Measurements from ENCODE around the gene METTL23. TPM values are rescaled to one million over a fixed set of nuclear protein-coding genes. Genes with fewer than 3 reads are reported as not detected.
"Not testable (repeated sequence)": the region's sequence is repeated elsewhere in the genome, so short reads cannot be mapped to it uniquely, and the experiment has no call there.

The METTL23 gene
- total RNA-seq, 2 donors from 2014 or later = 35.1 to 36.2 TPM

- Mint-ChIP-seq H3K4me1 (peaks cover 41% of the 10 kb centered on the region), H3K27ac (peak overlapping the region; percentile 99), H3K36me3 (ENCODE audit: low read depth) (peaks cover 5% of the 10 kb centered on the region), H3K27me3 (no peaks in the 10 kb centered on the region), H3K4me3 (peak overlapping the region; percentile 99)
- DNase-seq (peak; percentile 47 to 57 (median 50)), ATAC-seq (peak; percentile 19)
- H3K9me3 ChIP-seq (ENCODE audit: control insufficient read depth, low read length, poor library complexity, severe bottlenecking) = no peaks in the 10 kb centered on the region
Observed at GRCh38 chr17:76725580-76726230, 934 bp upstream of the METTL23 start.

- H3K4me1 Mint-ChIP-seq = peaks cover 40% of the 10 kb centered on the region
- peak within 1 kb of the TSS; percentile 99 for H3K27ac Mint-ChIP-seq
- DNase-seq (peak in 1 of 3 donors; percentile 88), ATAC-seq (peak; percentile 84)
- H3K4me3 Mint-ChIP-seq = peak within 1 kb of the TSS; percentile 99
- no peaks in the 10 kb centered on the region for H3K9me3 ChIP-seq (ENCODE audit: control insufficient read depth, low read length, poor library complexity, severe bottlenecking)
- no peaks in the 10 kb centered on the region for H3K27me3 Mint-ChIP-seq
- H3K36me3 Mint-ChIP-seq (ENCODE audit: low read depth) = peaks cover 5% of the 10 kb centered on the region
Observed at GRCh38 chr17:76726231-76726775, 336 bp upstream of the METTL23 start, which contains the start of gene JMJD6. JMJD6 (minus strand) TSS chr17:76726606; CDS start chr17:76726475, 131 bp downstream.

DNA sequence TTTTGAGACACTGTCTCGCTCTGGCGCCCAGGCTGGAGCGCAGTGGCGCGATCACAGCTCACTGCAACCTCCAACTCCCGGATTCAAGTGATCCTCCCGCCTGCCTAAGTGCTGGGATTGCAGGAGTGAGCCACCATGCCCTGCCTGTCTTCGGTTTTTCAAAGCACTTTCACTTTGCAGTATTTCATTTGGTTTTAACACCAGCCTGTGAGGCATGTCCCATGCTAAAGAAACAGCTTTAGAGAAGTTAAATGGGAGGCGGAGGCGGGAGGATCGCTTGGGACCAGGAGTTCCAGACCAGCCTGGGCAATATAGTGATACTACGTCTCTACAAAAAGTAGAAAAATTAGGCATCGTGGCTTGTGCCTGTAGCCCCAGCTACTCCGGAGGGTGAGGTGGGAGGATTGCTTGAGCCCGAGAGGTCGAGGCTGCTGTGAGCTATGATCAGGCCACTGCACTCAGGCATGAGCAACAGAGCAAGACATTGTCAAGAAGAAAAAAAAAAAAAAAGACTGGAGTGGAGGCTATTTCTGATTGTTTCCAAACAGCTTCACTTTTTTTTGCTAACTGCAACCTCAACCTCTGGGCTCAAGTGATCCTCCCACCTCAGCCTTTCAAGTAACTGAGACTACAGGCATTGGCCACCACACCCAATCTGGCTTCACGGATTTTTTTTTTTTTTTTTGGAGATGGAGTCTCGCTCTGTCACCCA, 1.3 kb downstream of the METTL23 start:
- no peak for DNase-seq
- H3K27me3 Mint-ChIP-seq = no peaks in the 10 kb centered on the region
- peaks cover 3% of the 10 kb centered on the region for H3K36me3 Mint-ChIP-seq (ENCODE audit: low read depth)
- peaks cover 35% of the 10 kb centered on the region for H3K4me1 Mint-ChIP-seq
- no peak for ATAC-seq
- no peaks in the 10 kb centered on the region for H3K9me3 ChIP-seq (ENCODE audit: control insufficient read depth, low read length, poor library complexity, severe bottlenecking)
- peak overlapping the region; percentile 99 for H3K4me3 Mint-ChIP-seq
- peak overlapping the region; percentile 99 for H3K27ac Mint-ChIP-seq

DNA sequence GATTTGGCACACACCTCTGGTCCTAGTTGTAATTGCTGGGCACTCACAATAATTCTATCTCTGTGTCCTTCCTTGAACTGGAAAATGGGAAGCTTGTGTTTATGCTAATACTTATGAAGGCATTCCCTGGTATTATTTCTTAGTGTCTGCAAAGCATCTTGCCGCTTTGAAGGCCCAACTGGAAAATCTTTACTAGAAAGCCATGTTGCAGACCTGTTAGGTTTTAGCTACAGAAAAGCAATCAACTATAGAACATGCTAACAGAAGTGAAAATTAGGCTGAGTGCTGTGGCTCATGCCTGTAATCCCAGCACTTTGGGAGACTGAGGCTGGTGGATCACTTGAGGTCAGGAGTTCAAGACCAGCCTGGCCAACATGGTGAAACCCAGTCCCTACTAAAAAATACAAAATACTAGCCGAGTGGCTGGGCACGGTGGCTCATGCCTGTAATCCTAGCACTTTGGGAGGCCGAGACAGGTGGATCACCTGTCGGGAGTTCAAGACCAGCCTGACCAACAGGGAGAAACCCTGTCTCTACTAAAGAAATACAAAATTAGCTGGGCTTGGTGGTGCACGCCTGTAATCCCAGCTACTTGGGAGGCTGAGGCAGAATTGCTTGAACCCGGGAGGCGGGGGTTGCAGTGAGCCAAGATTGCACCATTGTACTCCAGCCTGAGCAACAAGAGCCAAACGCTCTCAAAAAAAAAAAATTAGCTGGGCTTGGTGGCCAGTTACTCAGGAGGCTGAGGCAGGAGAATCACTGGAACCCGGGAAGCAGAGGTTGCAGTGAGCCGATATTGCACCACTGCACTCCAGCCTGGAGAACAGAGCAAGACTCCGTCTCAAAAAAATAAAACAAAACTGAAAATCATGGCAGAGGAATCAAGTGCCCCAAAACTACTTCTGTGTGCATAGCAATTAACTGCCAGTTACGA, 5.4 kb downstream of the METTL23 start:
- H3K4me3 Mint-ChIP-seq = peak overlapping the region; percentile 7
- H3K27me3 Mint-ChIP-seq; H3K9me3 ChIP-seq (ENCODE audit: control insufficient read depth, low read length, poor library complexity, severe bottlenecking); DNase-seq; ATAC-seq: not testable (repeated sequence)
- H3K4me1 Mint-ChIP-seq = peaks cover 56% of the 10 kb centered on the region
- peak overlapping the region; percentile 99 for H3K27ac Mint-ChIP-seq
- peaks cover 12% of the 10 kb centered on the region for H3K36me3 Mint-ChIP-seq (ENCODE audit: low read depth)

GRCh38 chr17:76732734-76733617, 6.3 kb downstream of the METTL23 start:
- Mint-ChIP-seq H3K27me3 (no peaks in the 10 kb centered on the region), H3K4me3 (peak overlapping the region; percentile 96), H3K4me1 (peaks cover 50% of the 10 kb centered on the region), H3K27ac (peak overlapping the region; percentile 99), H3K36me3 (ENCODE audit: low read depth) (peaks cover 12% of the 10 kb centered on the region)
- peaks cover 6% of the 10 kb centered on the region for H3K9me3 ChIP-seq (ENCODE audit: control insufficient read depth, low read length, poor library complexity, severe bottlenecking)
- DNase-seq (no peak), ATAC-seq (no peak)

- H3K27me3 Mint-ChIP-seq = no peaks in the 10 kb centered on the region
- ATAC-seq (no peak), DNase-seq (no peak)
- peaks cover 51% of the 10 kb centered on the region for H3K4me1 Mint-ChIP-seq
- H3K9me3 ChIP-seq (ENCODE audit: control insufficient read depth, low read length, poor library complexity, severe bottlenecking) = peaks cover 6% of the 10 kb centered on the region
- H3K36me3 Mint-ChIP-seq (ENCODE audit: low read depth) = peaks cover 12% of the 10 kb centered on the region
- peak overlapping the region; percentile 99 for H3K27ac Mint-ChIP-seq
- H3K4me3 Mint-ChIP-seq = peak overlapping the region; percentile 96
Observed at GRCh38 chr17:76733618-76733957, 6.9 kb downstream of the METTL23 start.

GRCh38 chr17:76734080-76734840, 7.6 kb downstream of the METTL23 start:
- no peak for DNase-seq
- peak overlapping the region; percentile 96 for H3K4me3 Mint-ChIP-seq
- no peaks in the 10 kb centered on the region for H3K27me3 Mint-ChIP-seq
- peaks cover 12% of the 10 kb centered on the region for H3K36me3 Mint-ChIP-seq (ENCODE audit: low read depth)
- ATAC-seq = no peak
- H3K9me3 ChIP-seq (ENCODE audit: control insufficient read depth, low read length, poor library complexity, severe bottlenecking) = peaks cover 6% of the 10 kb centered on the region
- H3K4me1 Mint-ChIP-seq = peaks cover 55% of the 10 kb centered on the region
- H3K27ac Mint-ChIP-seq = peak overlapping the region; percentile 99

- peaks cover 6% of the 10 kb centered on the region for H3K9me3 ChIP-seq (ENCODE audit: control insufficient read depth, low read length, poor library complexity, severe bottlenecking)
- H3K27me3 Mint-ChIP-seq = no peaks in the 10 kb centered on the region
- peaks cover 12% of the 10 kb centered on the region for H3K36me3 Mint-ChIP-seq (ENCODE audit: low read depth)
- peak overlapping the region; percentile 96 for H3K4me3 Mint-ChIP-seq
- peaks cover 49% of the 10 kb centered on the region for H3K4me1 Mint-ChIP-seq
- ATAC-seq = no peak
- DNase-seq = no peak
- peak overlapping the region; percentile 99 for H3K27ac Mint-ChIP-seq
Observed at GRCh38 chr17:76735006-76735405, 8.4 kb downstream of the METTL23 start.

- ATAC-seq (no peak), DNase-seq (no peak)
- H3K4me3 Mint-ChIP-seq = peak overlapping the region; percentile 96
- H3K36me3 Mint-ChIP-seq (ENCODE audit: low read depth) = peaks cover 12% of the 10 kb centered on the region
- peak overlapping the region; percentile 99 for H3K27ac Mint-ChIP-seq
- H3K27me3 Mint-ChIP-seq = no peaks in the 10 kb centered on the region
- H3K9me3 ChIP-seq (ENCODE audit: control insufficient read depth, low read length, poor library complexity, severe bottlenecking) = peaks cover 6% of the 10 kb centered on the region
- peaks cover 50% of the 10 kb centered on the region for H3K4me1 Mint-ChIP-seq
Observed at GRCh38 chr17:76735586-76736348, 9.1 kb downstream of the METTL23 start.

DNA sequence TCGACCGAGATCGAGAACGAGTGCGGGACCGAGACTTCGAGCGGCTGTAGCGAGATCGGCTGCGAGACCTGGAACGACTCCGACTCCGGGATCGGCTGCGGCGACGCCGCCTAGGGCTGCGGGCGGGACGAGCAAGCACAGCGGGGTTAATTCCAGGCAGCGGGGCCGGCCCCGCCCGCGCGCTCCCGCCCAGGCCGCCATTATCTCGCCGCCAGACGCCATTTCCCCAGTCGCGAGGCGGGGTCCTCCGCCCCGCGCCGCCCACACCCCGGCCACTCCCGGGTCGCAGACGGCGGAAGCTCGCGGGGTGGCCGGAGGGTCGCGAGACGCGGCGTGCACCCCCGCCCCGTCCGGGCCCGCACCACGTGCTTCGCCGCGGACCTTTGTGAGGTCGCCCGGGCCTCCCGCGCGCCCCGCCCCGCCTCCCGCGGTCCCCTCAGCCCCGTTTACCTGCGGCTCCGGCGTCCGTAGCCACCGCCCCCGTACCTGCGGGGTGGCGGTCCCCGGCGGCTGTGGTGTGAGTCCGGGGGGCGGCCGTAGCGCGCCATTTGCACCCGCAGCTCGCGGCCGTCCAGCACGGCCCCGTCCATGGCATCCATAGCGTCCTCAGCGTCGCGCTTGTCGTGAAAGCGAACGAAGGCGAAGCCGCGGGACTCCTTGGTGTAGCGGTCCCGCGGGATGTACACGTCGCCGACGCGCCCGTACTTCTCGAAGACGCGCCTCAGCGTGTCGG, 9.9 kb downstream of the METTL23 start:
- Mint-ChIP-seq H3K27ac (peak overlapping the region; percentile 99), H3K4me1 (peaks cover 49% of the 10 kb centered on the region), H3K27me3 (no peaks in the 10 kb centered on the region), H3K4me3 (peak overlapping the region; percentile 96), H3K36me3 (ENCODE audit: low read depth) (peaks cover 12% of the 10 kb centered on the region)
- H3K9me3 ChIP-seq (ENCODE audit: control insufficient read depth, low read length, poor library complexity, severe bottlenecking) = peaks cover 6% of the 10 kb centered on the region
- peak; percentile 50 to 63 (median 59) for DNase-seq
- ATAC-seq = peak; percentile 18

Measured in T-helper 17 cell (primary cell).